ENCODE results near the gene SMCO2. TPM values are rescaled to one million over a fixed set of nuclear protein-coding genes. Genes with fewer than 3 reads are reported as not detected.

SMCO2 gene
- total RNA-seq, 1 experiment from 2014 or later = 1.7 TPM

GRCh38 chr12:27524494-27524835, 77.9 kb downstream of the SMCO2 start:
- Histone ChIP-seq H3K27ac (ENCODE audit: low read length) (peak overlapping the region; percentile 72), H3K9me3 (ENCODE audit: low read length) (no peaks in the 10 kb centered on the region), H3K4me2 (ENCODE audit: low read length) (peak overlapping the region; percentile 97), H3K9ac (ENCODE audit: low read length) (peak overlapping the region; percentile 80), H3K79me2 (ENCODE audit: low read length) (peaks cover 52% of the 10 kb centered on the region), H3K27me3 (ENCODE audit: low read length) (no peaks in the 10 kb centered on the region), H3K4me3 (ENCODE audit: low read length) (peak overlapping the region; percentile 80), H3F3A (ENCODE audit: low read length, unreplicated experiment) (no peaks in the 10 kb centered on the region), H2AFZ (ENCODE audit: low read length) (peak overlapping the region; percentile 87), H3K4me1 (ENCODE audit: insufficient read depth, low read length) (peaks cover 17% of the 10 kb centered on the region), H4K20me1 (ENCODE audit: low read length) (peaks cover 13% of the 10 kb centered on the region; the same call in 1 of the 2 replicates), H3K36me3 (ENCODE audit: low read depth, low read length) (no peaks in the 10 kb centered on the region), H3K9me2 (replicated peaks; ENCODE audit: low read length) (no peaks in the 10 kb centered on the region)
- intact Hi-C loops (cut with micrococcal nuclease) = loop anchor here (1.0 to 10.0 kb wide), 8 partner anchors 42 to 180 kb away; no protein-coding TSS in a partner anchor
- no peak for ATAC-seq
- CTCF ChIA-PET = interaction anchor here (0.5 to 1.9 kb wide), 5 partner anchors 42 to 317 kb away, joined by 4 to 13 read pairs (median 7); no protein-coding TSS in a partner anchor
- POLR2A ChIA-PET (ENCODE audit: unreplicated experiment) = interaction anchor here (0.7 to 1.7 kb wide), 9 partner anchors 15 to 194 kb away, joined by 3 to 11 read pairs (median 3); no protein-coding TSS in a partner anchor
- BruUV-seq (replicated peaks) = no TSS peak
- DNase-seq = no peak
- no peak; the same call in 1 of the 2 replicates for TF ChIP-seq CTCF (conservative IDR thresholded peaks at IDR 0.05; ENCODE audit: low read depth, low read length)
- no peak for TF ChIP-seq EZH2 (IDR thresholded peaks at IDR 0.05; ENCODE audit: low read length, unreplicated experiment)
- TF ChIP-seq EZH2phosphoT487 (IDR thresholded peaks at IDR 0.05; ENCODE audit: borderline replicate concordance, low read length) = no peak

GRCh38 chr12:27524839-27525753, 78.6 kb downstream of the SMCO2 start:
- POLR2A ChIA-PET (ENCODE audit: unreplicated experiment) = interaction anchor here (1.1 to 1.6 kb wide), 4 partner anchors 51 to 194 kb away, joined by 3 to 11 read pairs (median 6); no protein-coding TSS in a partner anchor
- Histone ChIP-seq H4K20me1 (ENCODE audit: low read length) (peaks cover 13% of the 10 kb centered on the region; the same call in 1 of the 2 replicates), H3K27me3 (ENCODE audit: low read length) (no peaks in the 10 kb centered on the region), H3K4me2 (ENCODE audit: low read length) (peak overlapping the region; percentile 97), H3K4me1 (ENCODE audit: insufficient read depth, low read length) (peaks cover 22% of the 10 kb centered on the region), H3F3A (ENCODE audit: low read length, unreplicated experiment) (no peaks in the 10 kb centered on the region), H3K4me3 (ENCODE audit: low read length) (peak overlapping the region; percentile 80), H3K27ac (ENCODE audit: low read length) (peak overlapping the region; percentile 72), H3K36me3 (ENCODE audit: low read depth, low read length) (no peaks in the 10 kb centered on the region), H2AFZ (ENCODE audit: low read length) (peak overlapping the region; percentile 87), H3K79me2 (ENCODE audit: low read length) (peaks cover 58% of the 10 kb centered on the region), H3K9me3 (ENCODE audit: low read length) (no peaks in the 10 kb centered on the region), H3K9ac (ENCODE audit: low read length) (peak overlapping the region; percentile 80), H3K9me2 (replicated peaks; ENCODE audit: low read length) (no peaks in the 10 kb centered on the region)
- intact Hi-C loops (cut with micrococcal nuclease) = loop anchor here (1.0 to 10.0 kb wide), 10 partner anchors 42 to 180 kb away; no protein-coding TSS in a partner anchor
- TF ChIP-seq EZH2phosphoT487 (IDR thresholded peaks at IDR 0.05; ENCODE audit: borderline replicate concordance, low read length) = no peak
- peak; percentile 30; the same call in 1 of the 2 replicates for TF ChIP-seq CTCF (conservative IDR thresholded peaks at IDR 0.05; ENCODE audit: low read depth, low read length)
- ATAC-seq (peak; percentile 23), DNase-seq (peak; percentile 88)
- CTCF ChIA-PET = interaction anchor here (0.5 to 1.9 kb wide), 2 partner anchors 41 to 80 kb away, joined by 4 to 11 read pairs; no protein-coding TSS in a partner anchor
- BruUV-seq (replicated peaks) = TSS peak; percentile 53
